Skin epidermis (tissue), 12 donors: Measurements from ENCODE around the gene GPR83.
"Not testable (repeated sequence)": the region's sequence is repeated elsewhere in the genome, so short reads cannot be mapped to it uniquely, and the experiment has no call there.

Source experiments
- H3K27ac ChIP-seq, 21 experiments: fragments of 200-600 bp; sonication (generic) in 11 of 21; one replicate each; pipeline ENCODE4 v1.5.0; 2020; ENCODE audit warnings: mild to moderate bottlenecking in 3 of 21, inconsistent platforms in 2 of 21, moderate library complexity in 2 of 21
- H3K4me3 ChIP-seq, 7 experiments: fragments of 200-600 bp; sonication (generic) in 2 of 7; one replicate each; pipeline ENCODE4 v1.5.0; 2020; ENCODE audit warnings: inconsistent platforms in 2 of 7, mild to moderate bottlenecking in 2 of 7, moderate library complexity in 1 of 7

The GPR83 gene

GRCh38 chr11:94400839-94401772, at the start of gene GPR83:
Gene GPR83 (minus strand): TSS chr11:94401419. CDS start chr11:94401247, 172 bp downstream.
- Histone ChIP-seq H3K4me3 (peak within 1 kb of the TSS in 6 of 7 experiments; percentile 6 to 34 (median 16)), H3K27ac (no peak within 1 kb of the TSS)

GRCh38 chr11:94450048-94450447, 48.8 kb upstream of the GPR83 start:
- Histone ChIP-seq H3K27ac (no peak overlapping the region), H3K4me3 (no peak overlapping the region)

DNA sequence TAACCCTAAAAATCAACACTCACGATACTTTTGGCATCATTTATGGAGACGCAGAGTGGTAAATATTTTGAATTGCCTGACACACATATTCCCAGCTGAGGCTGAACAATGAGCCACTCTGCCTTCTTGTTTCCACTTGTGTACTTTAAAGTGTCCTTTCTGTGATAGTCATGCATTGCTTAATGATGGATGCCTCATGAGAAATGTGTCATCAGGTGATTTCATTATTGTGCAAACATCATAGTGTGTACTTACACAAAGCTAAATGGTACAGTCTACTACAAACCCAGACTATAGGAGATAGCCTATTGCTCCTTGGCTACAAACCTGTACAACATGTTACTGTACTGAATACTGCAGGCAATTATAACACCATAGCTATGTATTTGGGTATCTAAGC, 48.2 kb upstream of the GPR83 start:
- H3K4me3 ChIP-seq = no peak overlapping the region

GRCh38 chr11:94449029-94449428, 47.8 kb upstream of the GPR83 start:
- H3K27ac ChIP-seq = no peak overlapping the region

More for the DNA sequence above, 48.2 kb upstream of the GPR83 start:
- H3K27ac ChIP-seq = no peak overlapping the region

DNA sequence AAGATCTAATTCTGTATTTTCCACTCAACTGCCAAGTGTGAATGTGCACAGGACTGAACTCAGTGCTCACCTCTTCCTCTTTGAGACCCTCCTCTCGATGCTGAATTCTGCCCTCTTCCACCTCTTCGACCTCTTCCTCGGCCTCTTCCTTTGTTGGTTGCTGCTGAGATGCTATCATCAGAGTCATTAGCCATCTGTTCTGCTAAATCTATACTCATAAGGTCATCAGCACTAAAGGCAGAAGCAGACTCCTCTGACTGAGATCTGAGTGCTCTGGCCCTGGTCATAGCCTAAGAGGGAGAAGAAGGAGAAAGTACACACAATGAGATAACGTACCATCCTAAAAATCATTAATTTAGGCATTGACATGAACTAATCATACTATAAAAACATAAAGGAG, 45.9 kb upstream of the GPR83 start:
- Histone ChIP-seq H3K27ac (no peak overlapping the region), H3K4me3 (no peak overlapping the region)

More at GRCh38 chr11:94449029-94449428, 47.8 kb upstream of the GPR83 start:
- H3K4me3 ChIP-seq = no peak overlapping the region

- no peak overlapping the region for H3K4me3 ChIP-seq
Observed at GRCh38 chr11:94445641-94446040, 44.4 kb upstream of the GPR83 start.

DNA sequence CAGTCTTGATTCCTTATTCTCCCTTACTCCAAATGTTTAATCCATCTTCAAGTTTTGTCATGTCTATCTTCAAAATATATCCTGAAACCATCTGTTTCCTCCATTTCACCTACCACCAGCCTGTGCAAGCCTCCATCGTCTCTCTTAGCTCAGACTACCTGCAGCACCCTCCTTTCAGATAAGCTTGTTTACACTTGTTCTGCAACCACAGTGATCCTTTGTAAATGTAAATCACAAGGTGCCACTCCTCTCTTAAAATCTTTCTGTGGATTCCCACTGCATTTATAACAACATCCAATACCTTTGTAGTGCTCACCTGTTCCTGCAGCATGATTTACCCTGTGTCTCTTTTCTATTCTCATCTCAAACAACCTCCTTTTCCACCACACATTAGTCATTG, 31.8 kb upstream of the GPR83 start:
- H3K4me3 ChIP-seq = no peak overlapping the region
- H3K27ac ChIP-seq = no peak overlapping the region

More at GRCh38 chr11:94445641-94446040, 44.4 kb upstream of the GPR83 start:
- H3K27ac ChIP-seq = no peak overlapping the region

- no peak overlapping the region for H3K4me3 ChIP-seq
- no peak overlapping the region for H3K27ac ChIP-seq
Observed at GRCh38 chr11:94424662-94425061, 23.4 kb upstream of the GPR83 start.

GRCh38 chr11:94424011-94424410, 22.8 kb upstream of the GPR83 start:
- Histone ChIP-seq H3K4me3 (no peak overlapping the region), H3K27ac (no peak overlapping the region)

DNA sequence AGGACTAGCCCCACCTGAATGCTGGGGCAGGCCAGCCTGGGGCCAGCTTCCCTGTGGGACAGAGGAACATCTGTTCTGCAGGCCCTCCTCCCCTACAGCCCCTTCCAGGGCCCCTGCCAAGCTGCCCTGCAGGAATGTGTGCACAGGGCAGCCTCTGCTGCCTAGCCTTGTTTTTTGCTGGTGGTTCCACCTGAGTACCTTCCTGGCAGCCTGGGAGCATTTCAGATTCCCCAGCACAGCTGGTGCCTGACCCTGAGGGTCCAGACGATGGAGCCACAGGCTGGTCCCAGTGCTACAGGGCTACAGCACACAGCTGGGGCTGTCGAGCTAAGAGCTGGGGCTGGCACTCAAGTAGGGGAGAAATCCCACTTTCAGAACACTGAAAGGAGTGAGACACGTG, 22.3 kb upstream of the GPR83 start:
- Histone ChIP-seq H3K4me3 (no peak overlapping the region), H3K27ac (no peak overlapping the region)

DNA sequence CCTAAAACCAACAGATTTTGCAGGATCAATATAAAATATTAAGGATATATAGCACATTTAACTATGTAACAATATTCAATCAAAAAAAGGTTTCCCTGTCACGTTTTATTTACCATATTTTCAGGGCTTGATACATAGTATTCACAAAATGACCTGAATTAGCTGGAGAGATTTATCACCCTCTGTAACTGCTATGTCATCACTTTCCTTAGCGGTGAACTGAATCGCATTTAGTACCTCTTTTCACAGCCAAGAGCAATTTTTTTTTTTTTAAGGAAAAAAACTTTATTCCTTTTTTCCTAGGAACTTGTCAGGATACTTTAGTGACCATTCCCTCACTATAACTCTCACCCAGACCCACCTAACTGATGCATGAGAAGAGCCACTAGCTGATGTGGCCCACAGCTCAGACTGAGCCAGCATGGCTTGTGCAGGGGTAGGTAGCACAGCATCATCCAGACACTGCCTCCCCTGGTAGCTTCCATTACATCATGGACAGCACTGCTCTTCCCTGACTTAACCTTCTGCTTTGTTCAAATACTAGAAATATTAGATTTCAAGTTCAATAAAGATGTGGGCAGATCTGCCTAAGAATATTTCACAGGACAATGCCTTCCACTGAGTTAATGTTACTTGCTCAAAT, 17.0 kb upstream of the GPR83 start:
- no peak overlapping the region for H3K4me3 ChIP-seq

GRCh38 chr11:94417386-94417987, 16.3 kb upstream of the GPR83 start:
- Histone ChIP-seq H3K27ac (no peak overlapping the region), H3K4me3 (no peak overlapping the region)

More for the DNA sequence above, 17.0 kb upstream of the GPR83 start:
- no peak overlapping the region for H3K27ac ChIP-seq

DNA sequence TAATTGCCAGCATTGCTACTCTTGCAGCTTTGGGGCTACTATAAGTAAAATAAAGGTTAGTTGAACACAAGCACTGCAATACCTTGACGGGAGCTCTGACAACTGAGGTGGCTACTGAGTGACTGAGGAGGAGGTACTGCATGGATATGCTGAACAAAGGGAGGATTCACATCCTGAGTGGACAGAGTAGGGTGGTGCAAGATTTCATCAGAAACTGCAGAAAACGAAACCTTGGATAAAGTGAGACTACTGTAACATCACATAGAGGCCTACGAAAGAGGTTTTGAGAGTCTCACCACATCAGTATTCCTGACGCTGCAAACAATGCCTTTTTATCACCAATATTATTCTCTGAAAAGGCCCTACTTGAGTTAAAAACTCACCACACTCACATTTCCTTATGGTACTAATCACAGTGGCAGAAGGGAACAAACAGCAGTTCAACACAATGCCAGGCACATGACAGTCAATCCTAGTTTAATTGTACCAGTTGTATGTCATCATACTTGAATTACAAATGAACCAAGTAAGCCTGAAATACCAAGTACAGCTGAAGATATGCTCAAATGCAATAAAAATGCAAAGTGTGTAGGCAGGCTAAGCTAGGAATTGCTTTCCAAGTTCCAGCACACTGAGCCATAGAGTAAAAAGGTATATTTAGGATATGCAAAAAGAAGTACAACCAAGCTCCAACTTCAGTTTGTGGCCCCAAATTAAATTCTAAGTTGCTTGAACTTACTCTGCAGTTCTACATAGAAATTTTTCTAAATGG, 4.0 kb upstream of the GPR83 start:
- no peak overlapping the region for H3K27ac ChIP-seq
- no peak overlapping the region for H3K4me3 ChIP-seq

GRCh38 chr11:94402355-94402754, 1.1 kb upstream of the GPR83 start:
- H3K27ac ChIP-seq = no peak overlapping the region
- H3K4me3 ChIP-seq = no peak overlapping the region

GRCh38 chr11:94401773-94402265, 600 bp upstream of the GPR83 start:
- peak overlapping the region in 2 of 7 experiments; percentile 14 to 34 for H3K4me3 ChIP-seq
- H3K27ac ChIP-seq = no peak overlapping the region

DNA sequence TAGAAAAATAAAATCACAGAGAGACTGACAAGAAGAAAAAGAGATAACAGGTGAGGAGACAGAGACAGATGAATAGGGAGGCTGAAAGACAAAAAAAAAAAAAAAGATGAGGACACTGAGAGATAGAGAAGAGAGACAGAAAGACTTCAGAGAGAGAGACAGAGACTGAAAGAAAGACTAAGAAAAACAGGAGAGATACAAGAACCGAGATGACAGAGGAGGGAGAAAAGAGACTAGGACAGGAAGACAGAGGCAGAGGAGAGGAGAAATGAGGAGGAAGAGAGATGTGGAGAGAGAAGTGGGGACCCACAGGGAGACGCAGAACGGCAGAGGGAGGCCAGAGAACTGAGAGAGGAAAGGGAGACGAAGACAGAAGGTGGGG, 771 bp downstream of the GPR83 start:
- H3K4me3 ChIP-seq = no peak overlapping the region
- no peak overlapping the region for H3K27ac ChIP-seq

DNA sequence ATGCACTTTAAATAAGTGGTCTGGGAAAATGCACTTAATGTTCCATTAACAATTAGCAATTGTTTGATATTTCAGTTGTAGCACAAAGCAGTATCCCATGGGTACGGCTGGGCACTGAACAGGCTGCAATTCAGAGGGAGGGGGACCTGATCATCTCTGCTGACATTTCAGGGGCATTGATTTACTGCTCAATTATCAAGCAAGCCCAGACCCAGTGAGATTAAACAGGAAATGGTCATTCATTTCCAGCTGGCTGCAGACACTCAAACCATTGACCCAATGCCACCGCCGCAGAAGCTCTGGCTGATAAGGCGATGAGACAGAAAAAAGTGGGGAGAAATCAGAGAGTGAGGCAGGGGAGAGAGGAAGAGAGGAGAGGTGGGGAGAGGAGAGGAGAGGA, 1.2 kb downstream of the GPR83 start:
- Histone ChIP-seq H3K4me3 (no peak overlapping the region), H3K27ac (no peak overlapping the region)

- Histone ChIP-seq H3K4me3 (no peak overlapping the region), H3K27ac (no peak overlapping the region)
Observed at GRCh38 chr11:94398101-94398500, 3.1 kb downstream of the GPR83 start.

- H3K27ac ChIP-seq = no peak overlapping the region
- H3K4me3 ChIP-seq = no peak overlapping the region
Observed at GRCh38 chr11:94396282-94396681, 4.9 kb downstream of the GPR83 start.

DNA sequence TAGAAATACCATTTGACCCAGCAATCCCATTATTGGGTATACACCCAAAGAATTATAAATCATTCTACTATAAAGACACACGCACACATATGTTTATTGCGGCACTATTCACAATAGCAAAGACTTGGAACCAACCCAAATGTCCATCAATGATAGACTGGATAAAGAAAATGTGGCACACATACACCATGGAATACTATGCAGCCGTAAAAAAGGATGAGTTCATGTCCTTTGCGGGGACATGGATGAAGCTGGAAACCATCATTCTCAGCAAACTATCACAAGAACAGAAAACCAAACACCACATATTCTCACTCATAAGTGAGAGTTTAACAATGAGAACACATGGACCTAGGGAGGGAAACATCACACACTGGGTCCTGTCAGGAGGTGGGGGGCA, 9.3 kb downstream of the GPR83 start:
- not testable (repeated sequence) for H3K4me3 ChIP-seq

More for the DNA sequence above, 9.3 kb downstream of the GPR83 start:
- H3K27ac ChIP-seq = not testable (repeated sequence)
